HG03097 (cell line): ENCODE results near the gene ITGA3.

Experiments
- ATAC-seq: cut with Tn5 transposase; IDR thresholded peaks from one replicate; pipeline ENCODE4 v1.9.1; 2021; ENCODE audit not compliant: unreplicated experiment, low FRiP score

Gene ITGA3

DNA sequence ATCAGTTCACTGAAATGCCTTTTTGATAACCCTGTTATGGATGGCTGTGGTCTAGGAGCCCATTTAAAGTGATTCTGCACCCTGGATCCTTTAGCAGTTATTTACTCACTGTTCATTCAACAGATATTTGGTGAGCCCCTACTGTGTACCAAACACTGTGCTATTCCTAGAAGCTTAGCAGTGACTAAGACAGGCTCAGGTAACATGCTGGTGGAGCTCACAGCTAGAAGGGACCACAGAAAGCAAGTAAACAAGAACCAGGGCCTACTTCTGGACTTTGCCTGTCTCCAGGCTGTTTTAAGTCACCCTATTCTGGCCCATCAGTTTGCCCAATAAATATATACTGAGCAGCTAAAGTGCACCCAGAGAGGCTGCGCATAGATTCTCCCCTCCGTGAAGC is 11.1 kb downstream of the ITGA3 start:
- no peak for ATAC-seq

DNA sequence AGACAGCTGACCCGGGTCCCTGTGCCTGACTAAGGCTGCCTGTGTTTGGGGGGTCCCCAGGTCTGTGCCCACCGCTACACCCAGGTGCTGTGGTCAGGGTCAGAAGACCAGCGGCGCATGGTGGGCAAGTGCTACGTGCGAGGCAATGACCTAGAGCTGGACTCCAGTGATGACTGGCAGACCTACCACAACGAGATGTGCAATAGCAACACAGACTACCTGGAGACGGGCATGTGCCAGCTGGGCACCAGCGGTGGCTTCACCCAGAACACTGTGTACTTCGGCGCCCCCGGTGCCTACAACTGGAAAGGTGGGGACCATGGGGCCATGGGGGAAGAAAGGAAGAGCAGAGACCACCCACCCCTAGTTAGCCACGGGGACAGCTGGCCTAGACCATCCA is 12.1 kb downstream of the ITGA3 start:
- no peak for ATAC-seq

DNA sequence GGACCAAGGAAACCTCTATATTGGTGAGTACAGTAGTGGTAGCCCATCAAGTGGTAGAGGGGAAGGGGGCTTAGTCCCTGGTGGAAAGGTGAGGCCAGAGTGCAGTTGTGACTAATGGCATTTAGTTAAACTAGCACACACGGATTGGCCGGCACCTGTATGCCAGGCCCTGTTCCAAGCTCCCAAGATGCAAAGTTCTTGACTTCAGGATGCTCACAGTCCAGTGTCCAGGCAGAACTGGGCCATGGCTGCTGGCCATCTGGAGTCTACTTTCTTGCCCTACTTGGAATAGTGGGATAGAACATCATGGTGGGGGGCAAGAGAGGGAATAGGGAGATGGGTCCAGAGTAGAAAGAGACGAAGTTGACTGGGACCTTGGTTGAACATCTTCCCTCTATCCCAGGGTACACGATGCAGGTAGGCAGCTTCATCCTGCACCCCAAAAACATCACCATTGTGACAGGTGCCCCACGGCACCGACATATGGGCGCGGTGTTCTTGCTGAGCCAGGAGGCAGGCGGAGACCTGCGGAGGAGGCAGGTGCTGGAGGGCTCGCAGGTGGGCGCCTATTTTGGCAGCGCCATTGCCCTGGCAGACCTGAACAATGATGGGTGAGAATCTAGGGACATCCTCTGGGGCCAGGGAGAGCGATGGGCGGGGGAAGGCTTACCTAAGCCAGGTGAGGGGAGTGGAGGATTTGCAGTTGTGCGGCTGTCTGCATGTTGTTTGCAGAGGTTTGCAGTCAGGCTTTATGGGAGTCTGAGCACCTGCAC is 15.2 kb downstream of the ITGA3 start:
- no peak for ATAC-seq

DNA sequence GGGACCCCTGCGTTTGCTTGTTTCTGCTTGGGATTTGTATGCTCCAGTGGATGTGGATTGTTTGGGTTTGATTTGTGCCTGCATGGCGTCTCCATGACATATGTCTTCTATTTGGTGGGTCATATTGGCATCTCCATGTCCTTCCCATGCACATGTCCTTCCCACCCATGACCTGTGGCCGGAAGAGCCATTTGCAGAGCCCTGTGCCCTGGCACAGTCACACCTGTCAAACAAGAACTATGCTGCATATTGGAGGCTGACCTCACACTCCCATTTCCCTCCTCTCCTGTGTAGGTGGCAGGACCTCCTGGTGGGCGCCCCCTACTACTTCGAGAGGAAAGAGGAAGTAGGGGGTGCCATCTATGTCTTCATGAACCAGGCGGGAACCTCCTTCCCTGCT is 15.8 kb downstream of the ITGA3 start:
- no peak for ATAC-seq

DNA sequence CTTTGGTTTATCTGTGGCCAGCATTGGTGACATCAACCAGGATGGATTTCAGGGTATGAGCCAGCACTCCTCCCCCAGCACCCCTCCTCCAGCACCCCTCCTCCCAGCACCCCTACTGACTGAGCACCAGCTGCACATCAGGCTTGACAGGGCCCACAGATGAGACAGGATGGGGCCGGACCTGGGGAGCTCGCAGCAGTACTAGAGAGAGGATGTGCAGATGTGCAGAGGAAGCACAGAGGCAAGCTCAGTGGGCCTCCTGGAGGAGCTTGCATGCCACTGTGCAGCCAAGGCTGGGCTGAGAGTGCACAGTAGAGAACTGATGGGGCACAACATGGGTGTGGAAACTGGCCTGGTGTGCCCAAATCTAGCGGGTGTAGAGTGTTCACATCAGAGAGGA is 16.2 kb downstream of the ITGA3 start:
- no peak for ATAC-seq

DNA sequence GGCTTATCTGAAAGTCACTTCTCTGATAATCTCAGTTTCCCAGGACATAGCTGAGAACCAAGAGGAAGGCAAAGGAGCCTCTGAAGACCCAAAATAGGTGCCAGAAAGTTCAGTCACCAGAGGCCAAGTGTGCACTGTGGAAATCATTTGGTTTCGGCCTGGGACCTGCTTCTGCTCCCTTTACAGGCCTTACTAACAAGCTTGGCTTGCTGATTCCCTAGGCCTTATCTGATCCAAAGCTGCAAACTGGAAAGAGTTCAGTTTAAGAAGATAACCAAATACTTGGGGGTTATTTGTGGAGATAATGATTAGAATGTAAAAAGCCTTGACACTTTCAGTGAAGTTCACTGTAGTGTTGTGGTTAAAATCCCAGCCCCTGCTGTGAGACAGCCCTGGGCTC is 17.0 kb downstream of the ITGA3 start:
- ATAC-seq = no peak

DNA sequence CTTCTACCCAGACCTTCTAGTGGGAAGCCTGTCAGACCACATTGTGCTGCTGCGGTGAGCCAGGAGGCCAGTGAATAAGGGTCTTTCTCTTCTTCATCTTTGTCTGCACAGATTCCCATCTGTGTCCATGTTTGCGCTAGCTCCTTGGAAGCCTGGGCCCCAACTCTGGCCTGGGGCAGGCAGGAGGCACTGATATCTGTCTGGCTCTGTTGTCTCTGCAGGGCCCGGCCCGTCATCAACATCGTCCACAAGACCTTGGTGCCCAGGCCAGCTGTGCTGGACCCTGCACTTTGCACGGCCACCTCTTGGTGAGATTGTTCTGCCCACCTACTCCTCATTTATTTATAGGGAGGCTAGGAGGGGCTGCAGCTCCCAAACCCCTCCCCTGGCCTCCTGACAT is 18.3 kb downstream of the ITGA3 start:
- ATAC-seq = no peak

DNA sequence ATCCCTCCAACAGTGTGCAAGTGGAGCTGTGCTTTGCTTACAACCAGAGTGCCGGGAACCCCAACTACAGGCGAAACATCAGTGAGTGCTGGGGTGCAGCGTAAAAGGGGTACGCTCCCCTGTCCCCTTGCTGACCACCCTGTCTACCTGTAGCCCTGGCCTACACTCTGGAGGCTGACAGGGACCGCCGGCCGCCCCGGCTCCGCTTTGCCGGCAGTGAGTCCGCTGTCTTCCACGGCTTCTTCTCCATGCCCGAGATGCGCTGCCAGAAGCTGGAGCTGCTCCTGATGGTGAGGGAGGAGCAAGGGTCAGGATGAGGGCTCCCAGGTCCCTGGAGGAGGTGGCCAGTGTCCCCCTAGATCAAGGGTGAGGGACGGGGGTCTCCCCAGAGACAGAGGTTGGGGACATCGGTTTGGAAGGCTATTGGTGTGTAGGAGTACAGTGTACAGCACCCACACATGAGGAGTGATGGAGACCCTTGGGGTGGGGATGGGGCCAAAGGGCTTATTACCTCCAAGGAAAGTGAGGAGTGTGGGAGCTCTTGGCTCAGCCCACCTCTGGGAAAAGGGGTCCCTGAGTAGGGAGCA is 19.6 kb downstream of the ITGA3 start:
- no peak for ATAC-seq

DNA sequence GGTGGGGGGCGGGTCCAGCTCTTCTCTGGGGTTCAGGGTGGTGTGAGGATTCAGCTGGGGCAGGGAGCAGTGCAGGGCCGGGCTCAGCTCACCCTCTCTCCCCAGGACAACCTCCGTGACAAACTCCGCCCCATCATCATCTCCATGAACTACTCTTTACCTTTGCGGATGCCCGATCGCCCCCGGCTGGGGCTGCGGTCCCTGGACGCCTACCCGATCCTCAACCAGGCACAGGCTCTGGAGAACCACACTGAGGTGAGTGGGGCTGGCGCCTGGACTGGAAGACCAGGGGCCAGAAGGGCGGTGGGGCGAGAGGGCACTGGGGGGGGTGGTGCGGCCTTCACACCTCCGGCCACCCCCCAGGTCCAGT is 20.3 kb downstream of the ITGA3 start:
- ATAC-seq = no peak

DNA sequence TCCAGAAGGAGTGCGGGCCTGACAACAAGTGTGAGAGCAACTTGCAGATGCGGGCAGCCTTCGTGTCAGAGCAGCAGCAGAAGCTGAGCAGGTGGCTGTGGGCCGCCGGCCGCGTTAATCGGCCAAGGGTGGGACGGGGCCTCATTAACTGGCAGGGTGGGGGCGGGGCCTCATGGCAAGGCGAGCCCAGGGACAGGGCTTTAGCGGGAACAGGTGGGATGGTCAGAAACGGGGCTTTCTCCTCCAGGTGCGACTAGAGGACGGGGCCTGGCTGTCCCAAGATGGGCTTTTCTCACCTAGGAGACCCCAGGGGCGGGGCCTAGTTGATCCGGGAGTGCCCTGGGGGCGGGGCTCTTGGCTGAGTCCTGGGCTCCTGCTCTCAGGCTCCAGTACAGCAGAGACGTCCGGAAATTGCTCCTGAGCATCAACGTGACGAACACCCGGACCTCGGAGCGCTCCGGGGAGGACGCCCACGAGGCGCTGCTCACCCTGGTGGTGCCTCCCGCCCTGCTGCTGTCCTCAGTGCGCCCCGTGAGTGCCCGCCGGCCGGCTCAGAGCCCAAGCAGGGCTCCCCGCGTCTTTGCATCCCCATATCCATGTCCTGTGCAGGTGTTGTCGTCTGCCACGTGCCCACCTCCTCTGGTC is 20.8 kb downstream of the ITGA3 start:
- ATAC-seq = no peak

DNA sequence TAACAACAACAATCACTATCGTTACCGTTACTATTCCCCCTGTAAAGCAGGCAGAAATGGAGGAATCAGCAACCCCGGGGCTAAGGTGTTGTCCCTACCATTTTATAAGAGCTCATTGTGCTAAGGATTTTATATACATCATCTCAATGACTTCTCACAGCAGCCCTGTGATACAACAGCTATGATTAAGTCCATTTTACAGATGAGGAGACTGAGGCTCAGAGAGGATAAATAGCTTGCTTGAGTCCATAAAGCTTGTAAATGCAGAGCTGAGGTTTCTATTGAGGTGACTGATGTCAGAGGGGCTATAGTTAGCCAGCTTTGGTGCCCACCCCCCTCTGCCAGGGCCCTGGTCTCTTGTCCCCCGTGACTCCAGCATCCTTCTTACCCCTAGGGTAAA is 22.5 kb downstream of the ITGA3 start:
- ATAC-seq = no peak

DNA sequence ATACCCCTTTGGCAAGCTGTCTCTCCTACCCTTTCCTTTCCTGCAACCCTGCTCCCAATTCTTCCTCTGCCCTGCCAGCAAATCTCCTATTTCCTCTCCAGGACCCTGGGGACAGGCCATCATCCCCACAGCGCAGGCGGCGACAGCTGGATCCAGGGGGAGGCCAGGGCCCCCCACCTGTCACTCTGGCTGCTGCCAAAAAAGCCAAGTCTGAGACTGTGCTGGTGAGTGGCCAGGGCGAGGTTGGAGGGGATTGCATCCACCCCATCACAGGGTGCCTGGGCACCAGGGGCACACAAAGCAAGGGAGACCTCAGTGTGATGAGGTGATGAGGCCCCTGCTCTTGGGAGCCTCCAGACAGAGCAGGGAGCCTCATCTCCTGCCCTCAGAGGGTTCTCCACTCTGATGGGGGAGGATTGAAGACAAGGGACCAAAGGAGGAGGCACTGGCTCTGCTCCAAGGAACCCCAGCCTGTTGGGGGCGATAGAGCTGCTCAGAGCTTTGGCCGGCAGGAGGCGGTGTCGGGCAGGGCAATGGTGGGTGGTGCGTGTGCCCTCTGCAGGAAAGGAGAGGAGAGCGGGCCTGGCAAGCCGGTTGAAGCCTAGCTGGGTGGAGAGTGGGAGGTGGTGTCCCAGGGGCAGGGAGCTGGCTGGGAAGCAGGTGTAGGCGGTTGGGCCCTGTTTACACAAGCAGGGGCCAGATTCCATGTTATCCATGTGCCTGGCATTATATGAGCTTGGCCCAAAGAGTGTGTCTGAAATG is 23.6 kb downstream of the ITGA3 start:
- no peak for ATAC-seq

DNA sequence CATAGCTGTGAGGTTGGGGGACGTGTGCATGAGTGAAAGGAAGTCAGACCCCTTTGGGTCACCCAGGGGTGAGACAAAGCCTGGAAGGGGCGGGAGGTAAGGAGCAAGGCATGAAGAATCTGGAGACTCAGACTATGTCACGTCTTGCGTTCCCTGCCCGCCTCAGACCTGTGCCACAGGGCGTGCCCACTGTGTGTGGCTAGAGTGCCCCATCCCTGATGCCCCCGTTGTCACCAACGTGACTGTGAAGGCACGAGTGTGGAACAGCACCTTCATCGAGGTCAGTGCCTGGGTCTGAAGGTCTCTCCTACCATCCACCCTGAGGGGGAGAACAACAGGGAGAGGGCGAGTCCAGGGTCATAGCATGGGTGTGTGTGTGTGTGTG is 24.2 kb downstream of the ITGA3 start:
- no peak for ATAC-seq

DNA sequence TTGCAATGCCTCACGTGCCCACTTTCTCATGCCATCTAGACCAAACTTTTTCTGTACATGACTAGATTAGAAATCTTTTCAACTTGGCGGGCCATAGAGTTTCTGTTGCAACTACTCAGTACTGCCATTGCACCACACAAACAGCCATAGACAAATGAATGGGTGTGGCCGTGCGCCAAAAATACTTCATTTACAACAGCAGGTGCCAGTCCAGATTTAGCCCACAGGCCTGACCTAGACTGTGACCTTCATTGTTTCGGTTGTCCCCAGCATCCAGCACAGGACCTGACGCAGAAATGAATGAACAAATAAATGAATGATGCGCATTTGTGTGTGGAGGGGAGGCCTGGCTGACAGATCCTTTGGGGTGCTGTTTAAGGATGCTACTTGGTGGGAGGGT is 24.9 kb downstream of the ITGA3 start:
- ATAC-seq = no peak

DNA sequence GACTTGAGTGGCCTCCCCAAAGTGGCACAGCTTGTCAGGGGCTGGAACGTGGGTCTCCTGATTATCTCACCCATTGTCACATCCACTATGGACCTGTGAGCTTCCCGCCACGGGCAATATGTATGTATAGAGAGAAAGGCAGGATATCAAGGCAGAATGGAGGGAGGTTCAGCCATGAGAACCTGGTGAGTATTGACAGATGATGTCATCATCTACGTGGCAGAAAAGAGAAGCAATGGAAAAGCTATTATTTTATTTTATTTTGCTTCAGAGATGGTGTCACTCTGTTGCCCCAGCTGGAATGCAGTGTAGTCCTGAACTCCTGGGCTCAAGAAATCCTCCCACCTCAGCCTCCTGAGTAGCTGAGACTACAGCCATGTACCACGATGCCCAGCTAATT is 25.8 kb downstream of the ITGA3 start:
- no peak for ATAC-seq

DNA sequence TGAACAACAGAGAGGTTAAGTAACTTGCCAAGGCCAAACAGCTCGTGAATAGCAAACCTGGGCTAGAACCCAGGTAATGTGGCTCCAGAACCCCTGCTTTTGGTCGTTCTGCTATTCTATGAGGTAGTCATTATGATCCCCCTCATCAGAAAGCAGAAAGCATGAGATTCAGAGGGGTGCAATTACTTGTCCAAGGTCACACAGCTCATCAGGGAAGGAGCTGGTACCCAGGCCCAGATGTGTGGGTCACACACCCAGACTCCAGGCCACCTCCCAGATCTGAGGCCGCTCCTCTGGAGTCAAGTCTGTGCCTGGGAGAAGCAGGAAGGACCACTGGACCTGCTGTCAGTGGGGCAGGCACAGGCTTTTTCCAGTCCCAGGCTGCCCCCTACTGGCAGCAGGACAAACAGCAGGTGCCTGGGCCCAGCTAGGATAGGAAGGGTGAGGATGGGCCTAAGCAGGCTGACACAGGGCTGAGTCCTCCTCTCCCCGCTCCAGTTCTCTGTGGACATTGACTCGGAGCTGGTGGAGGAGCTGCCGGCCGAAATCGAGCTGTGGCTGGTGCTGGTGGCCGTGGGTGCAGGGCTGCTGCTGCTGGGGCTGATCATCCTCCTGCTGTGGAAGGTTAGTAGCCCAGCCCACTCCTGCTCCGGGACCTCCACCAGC is 31.5 kb downstream of the ITGA3 start:
- ATAC-seq = no peak

DNA sequence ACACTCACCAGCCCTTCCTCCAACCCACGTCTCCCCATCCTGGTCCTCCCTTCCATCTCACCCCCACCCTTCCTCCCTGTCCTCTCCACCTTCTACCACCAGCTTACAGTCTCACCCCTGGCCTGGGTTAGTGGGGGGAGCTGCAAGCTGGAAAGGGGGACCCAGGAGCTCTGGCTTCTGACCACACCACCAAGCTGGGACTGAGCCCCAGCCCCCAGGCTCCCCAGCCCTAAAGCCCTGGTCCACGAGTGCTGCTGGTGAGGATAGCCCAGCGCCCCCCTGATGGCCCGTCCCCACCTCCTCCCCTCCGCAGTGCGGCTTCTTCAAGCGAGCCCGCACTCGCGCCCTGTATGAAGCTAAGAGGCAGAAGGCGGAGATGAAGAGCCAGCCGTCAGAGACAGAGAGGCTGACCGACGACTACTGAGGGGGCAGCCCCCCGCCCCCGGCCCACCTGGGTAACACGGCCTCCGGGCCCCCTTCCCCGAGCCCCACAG is 32.0 kb downstream of the ITGA3 start:
- ATAC-seq = no peak

DNA sequence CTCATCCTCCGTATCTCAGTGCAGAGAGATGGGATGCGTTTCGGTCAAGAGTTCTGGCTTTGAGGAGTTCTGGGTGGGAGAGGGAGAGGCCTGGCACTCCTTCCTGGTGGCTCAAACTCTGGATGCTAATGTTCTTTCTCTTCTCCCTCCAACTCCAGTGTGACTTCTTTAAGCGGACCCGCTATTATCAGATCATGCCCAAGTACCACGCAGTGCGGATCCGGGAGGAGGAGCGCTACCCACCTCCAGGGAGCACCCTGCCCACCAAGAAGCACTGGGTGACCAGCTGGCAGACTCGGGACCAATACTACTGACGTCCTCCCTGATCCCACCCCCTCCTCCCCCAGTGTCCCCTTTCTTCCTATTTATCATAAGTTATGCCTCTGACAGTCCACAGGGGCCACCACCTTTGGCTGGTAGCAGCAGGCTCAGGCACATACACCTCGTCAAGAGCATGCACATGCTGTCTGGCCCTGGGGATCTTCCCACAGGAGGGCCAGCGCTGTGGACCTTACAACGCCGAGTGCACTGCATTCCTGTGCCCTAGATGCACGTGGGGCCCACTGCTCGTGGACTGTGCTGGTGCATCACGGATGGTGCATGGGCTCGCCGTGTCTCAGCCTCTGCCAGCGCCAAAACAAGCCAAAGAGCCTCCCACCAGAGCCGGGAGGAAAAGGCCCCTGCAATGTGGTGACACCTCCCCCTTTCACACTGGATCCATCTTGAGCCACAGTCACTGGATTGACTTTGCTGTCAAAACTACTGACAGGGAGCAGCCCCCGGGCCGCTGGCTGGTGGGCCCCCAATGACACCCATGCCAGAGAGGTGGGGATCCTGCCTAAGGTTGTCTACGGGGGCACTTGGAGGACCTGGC is 33.3 kb downstream of the ITGA3 start:
- no peak for ATAC-seq

DNA sequence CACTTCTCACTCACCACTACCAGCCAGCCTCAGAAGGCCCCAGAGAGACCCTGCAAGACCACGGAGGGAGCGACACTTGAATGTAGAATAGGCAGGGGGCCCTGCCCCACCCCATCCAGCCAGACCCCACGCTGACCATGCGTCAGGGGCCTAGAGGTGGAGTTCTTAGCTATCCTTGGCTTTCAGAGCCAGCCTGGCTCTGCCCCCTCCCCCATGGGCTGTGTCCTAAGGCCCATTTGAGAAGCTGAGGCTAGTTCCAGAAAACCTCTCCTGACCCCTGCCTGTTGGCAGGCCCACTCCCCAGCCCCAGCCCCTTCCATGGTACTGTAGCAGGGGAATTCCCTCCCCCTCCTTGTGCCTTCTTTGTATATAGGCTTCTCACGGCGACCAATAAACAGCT is 34.2 kb downstream of the ITGA3 start:
- no peak for ATAC-seq
